ENCODE measurements around the gene AIFM1.

DNA sequence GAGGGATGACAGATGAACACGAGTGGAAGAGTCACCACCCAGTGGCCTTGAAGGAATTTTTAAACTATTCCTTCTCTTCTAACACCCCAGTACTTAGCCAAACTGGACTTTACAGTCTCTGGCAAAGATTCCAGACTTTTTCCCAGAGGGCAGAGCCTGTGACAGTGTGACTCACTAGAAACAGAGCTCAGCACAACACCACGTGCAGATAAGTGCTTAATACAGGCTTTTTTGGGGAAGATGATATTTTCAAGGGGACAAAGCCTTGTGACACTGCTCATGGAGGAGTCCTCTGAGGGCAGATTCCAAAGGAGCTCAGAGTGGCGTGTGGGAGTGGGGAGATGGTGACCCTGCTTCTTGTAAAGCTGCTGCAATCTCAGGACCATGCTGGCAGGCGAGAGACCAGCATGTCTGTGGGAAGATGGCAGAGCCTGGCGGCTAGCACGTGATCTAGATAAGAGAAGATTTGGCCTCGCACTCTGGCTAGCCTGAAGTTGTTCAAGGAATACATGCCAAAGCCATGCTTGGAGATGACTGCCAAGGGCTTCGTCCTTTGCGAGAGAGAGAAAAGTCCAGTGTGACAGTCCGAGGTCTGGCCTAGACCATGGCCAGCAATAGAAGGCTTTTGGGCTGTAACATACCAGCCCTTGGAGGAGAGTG lies 8.5 kb upstream of the AIFM1 start:
- TF ChIP-seq, protein P1, sequence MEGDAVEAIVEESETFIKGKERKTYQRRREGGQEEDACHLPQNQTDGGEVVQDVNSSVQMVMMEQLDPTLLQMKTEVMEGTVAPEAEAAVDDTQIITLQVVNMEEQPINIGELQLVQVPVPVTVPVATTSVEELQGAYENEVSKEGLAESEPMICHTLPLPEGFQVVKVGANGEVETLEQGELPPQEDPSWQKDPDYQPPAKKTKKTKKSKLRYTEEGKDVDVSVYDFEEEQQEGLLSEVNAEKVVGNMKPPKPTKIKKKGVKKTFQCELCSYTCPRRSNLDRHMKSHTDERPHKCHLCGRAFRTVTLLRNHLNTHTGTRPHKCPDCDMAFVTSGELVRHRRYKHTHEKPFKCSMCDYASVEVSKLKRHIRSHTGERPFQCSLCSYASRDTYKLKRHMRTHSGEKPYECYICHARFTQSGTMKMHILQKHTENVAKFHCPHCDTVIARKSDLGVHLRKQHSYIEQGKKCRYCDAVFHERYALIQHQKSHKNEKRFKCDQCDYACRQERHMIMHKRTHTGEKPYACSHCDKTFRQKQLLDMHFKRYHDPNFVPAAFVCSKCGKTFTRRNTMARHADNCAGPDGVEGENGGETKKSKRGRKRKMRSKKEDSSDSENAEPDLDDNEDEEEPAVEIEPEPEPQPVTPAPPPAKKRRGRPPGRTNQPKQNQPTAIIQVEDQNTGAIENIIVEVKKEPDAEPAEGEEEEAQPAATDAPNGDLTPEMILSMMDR (IDR thresholded peaks at IDR 0.05): no peak
- TF ChIP-seq JUNB (IDR thresholded peaks at IDR 0.05) (no peak), POLR2A (IDR thresholded peaks at IDR 0.05; ENCODE audit: low read length) (no peak), EP300 (IDR thresholded peaks at IDR 0.05) (no peak), JUN (IDR thresholded peaks at IDR 0.05) (no peak), CEBPB (IDR thresholded peaks at IDR 0.05) (no peak), SREBF2 (IDR thresholded peaks at IDR 0.05) (no peak), RNF2 (IDR thresholded peaks at IDR 0.05; ENCODE audit: borderline replicate concordance, low read depth) (no peak), KDM5A (IDR thresholded peaks at IDR 0.05) (no peak)

Data from A549 (cell line).